Embryonic facial prominence (tissue), 1 donor: ENCODE measurements around the gene GPR17.

ENCODE experiments used
- DNase-seq: peaks from one replicate; pipeline ENCODE4 v3.0.0-alpha.2; 2016; ENCODE audit errors: extremely low spot score

GPR17 gene

GRCh38 chr2:127614731-127615130, 31.2 kb upstream of the GPR17 start:
- no peak for DNase-seq

GRCh38 chr2:127615511-127616166, 30.3 kb upstream of the GPR17 start:
- no peak for DNase-seq

GRCh38 chr2:127618551-127619202, 27.3 kb upstream of the GPR17 start:
- no peak for DNase-seq

- no peak for DNase-seq
Observed at GRCh38 chr2:127619203-127619590, 26.8 kb upstream of the GPR17 start.

GRCh38 chr2:127619877-127620705, 25.9 kb upstream of the GPR17 start:
- no peak for DNase-seq

- DNase-seq = no peak
Observed at GRCh38 chr2:127620866-127621265, 25.1 kb upstream of the GPR17 start.

- DNase-seq = no peak
Observed at GRCh38 chr2:127621981-127622431, 23.9 kb upstream of the GPR17 start.

- no peak for DNase-seq
Observed at GRCh38 chr2:127622561-127623387, 23.2 kb upstream of the GPR17 start.

- no peak for DNase-seq
Observed at GRCh38 chr2:127623388-127624319, 22.3 kb upstream of the GPR17 start.

- no peak for DNase-seq
Observed at GRCh38 chr2:127624320-127624755, 21.6 kb upstream of the GPR17 start.

GRCh38 chr2:127624756-127625571, 21.0 kb upstream of the GPR17 start:
- DNase-seq = no peak

GRCh38 chr2:127625572-127625951, 20.4 kb upstream of the GPR17 start:
- no peak for DNase-seq

GRCh38 chr2:127626175-127626574, 19.8 kb upstream of the GPR17 start:
- no peak for DNase-seq

GRCh38 chr2:127626917-127627739, 18.8 kb upstream of the GPR17 start:
- no peak for DNase-seq

- DNase-seq = no peak
Observed at GRCh38 chr2:127627740-127628571, 18.0 kb upstream of the GPR17 start.

GRCh38 chr2:127628767-127629614, 17.0 kb upstream of the GPR17 start:
- DNase-seq = no peak

- DNase-seq = no peak
Observed at GRCh38 chr2:127629637-127630036, 16.3 kb upstream of the GPR17 start.
